ENCODE data around the gene MPC2. TPM values are rescaled to one million over a fixed set of nuclear protein-coding genes. Genes with fewer than 3 reads are reported as not detected.
"Not testable (repeated sequence)": the region's sequence is repeated elsewhere in the genome, so short reads cannot be mapped to it uniquely, and the experiment has no call there.

MPC2 gene
- total RNA-seq, 1 donor from 2014 or later: 49.6 TPM

GRCh38 chr1:167900907-167901306, 36.0 kb downstream of the MPC2 start:
- TF ChIP-seq, protein P1, sequence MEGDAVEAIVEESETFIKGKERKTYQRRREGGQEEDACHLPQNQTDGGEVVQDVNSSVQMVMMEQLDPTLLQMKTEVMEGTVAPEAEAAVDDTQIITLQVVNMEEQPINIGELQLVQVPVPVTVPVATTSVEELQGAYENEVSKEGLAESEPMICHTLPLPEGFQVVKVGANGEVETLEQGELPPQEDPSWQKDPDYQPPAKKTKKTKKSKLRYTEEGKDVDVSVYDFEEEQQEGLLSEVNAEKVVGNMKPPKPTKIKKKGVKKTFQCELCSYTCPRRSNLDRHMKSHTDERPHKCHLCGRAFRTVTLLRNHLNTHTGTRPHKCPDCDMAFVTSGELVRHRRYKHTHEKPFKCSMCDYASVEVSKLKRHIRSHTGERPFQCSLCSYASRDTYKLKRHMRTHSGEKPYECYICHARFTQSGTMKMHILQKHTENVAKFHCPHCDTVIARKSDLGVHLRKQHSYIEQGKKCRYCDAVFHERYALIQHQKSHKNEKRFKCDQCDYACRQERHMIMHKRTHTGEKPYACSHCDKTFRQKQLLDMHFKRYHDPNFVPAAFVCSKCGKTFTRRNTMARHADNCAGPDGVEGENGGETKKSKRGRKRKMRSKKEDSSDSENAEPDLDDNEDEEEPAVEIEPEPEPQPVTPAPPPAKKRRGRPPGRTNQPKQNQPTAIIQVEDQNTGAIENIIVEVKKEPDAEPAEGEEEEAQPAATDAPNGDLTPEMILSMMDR (IDR thresholded peaks at IDR 0.05): no peak
- no peaks in the 10 kb centered on the region for H3K27me3 ChIP-seq (ENCODE audit: low read depth)
- ATAC-seq: no peak
- DNase-seq: no peak
- H3K27ac ChIP-seq: no peak overlapping the region
- no peaks in the 10 kb centered on the region for H3K9me3 ChIP-seq
- no peak overlapping the region for H3K4me3 ChIP-seq
- H3K4me1 ChIP-seq: no peaks in the 10 kb centered on the region
- H3K36me3 ChIP-seq: no peaks in the 10 kb centered on the region
- intact Hi-C loops (cut with DNase I): no loop called here

GRCh38 chr1:167899253-167899681, 37.6 kb downstream of the MPC2 start:
- Histone ChIP-seq H3K9me3 (no peaks in the 10 kb centered on the region), H3K36me3 (no peaks in the 10 kb centered on the region), H3K27ac (no peak overlapping the region), H3K4me3 (no peak overlapping the region), H3K27me3 (ENCODE audit: low read depth) (no peaks in the 10 kb centered on the region), H3K4me1 (no peaks in the 10 kb centered on the region)
- TF ChIP-seq, protein P1 (IDR thresholded peaks at IDR 0.05): no peak
- DNase-seq (no peak), ATAC-seq (no peak)
- intact Hi-C loops (cut with DNase I): no loop called here

DNA sequence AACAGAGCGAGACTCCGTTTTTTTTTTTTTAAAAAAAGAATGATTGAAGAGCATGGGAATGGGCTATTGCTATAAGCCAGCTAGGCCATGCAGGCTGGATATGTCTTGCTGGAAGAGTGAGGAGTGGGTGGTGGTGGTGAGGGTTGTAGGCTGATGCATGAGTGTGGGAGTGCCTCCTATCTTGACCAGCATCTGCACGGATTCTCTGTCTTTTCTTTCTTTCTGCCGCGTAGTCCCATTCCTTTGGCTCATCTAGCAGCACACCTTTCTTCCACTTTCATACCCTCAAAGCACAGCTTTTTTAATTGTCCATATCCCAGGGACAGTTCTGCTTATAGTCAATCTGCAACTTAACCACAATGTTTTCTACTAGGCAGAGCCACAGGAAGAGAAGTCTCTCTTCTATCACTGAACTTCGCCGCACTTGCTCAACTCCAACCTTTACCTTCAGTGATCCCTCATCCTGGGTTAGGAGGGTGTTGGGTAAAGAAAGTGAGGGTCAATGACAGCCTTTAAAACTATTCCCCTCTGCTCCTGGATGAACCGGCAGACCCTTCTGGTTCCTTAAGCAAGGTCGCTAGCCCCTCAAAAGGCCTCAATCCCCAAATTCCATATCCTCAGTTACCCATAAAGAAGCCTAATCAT, 38.2 kb downstream of the MPC2 start:
- TF ChIP-seq, protein P1 (IDR thresholded peaks at IDR 0.05): no peak
- Histone ChIP-seq H3K4me3 (no peak overlapping the region), H3K9me3 (no peaks in the 10 kb centered on the region), H3K36me3 (no peaks in the 10 kb centered on the region), H3K4me1 (no peaks in the 10 kb centered on the region), H3K27ac (no peak overlapping the region), H3K27me3 (ENCODE audit: low read depth) (no peaks in the 10 kb centered on the region)
- no peak for ATAC-seq
- no peak for DNase-seq
- intact Hi-C loops (cut with DNase I): no loop called here

DNA sequence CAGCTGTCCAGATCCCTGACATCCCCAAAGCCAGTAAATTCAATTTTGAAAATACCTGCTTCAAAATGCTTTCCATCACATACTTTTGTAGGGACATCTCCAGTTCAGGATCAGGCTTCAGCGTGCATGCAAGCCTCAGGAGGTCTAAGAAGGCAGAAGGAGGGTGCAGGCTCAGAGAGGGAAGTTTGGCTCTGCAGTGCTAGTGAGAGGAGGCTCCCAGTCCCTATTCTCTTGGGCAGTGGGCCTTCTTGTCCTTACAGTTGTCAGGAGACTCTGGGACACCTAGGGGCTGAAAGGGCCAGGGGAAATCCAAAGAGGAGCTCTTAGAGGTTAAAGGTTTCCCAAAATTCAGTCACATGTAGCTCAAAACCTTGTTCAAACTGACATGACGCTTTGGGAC, 43.1 kb downstream of the MPC2 start:
- Histone ChIP-seq H3K4me3 (no peak overlapping the region), H3K36me3 (no peaks in the 10 kb centered on the region), H3K4me1 (no peaks in the 10 kb centered on the region), H3K27ac (no peak overlapping the region), H3K27me3 (ENCODE audit: low read depth) (no peaks in the 10 kb centered on the region), H3K9me3 (no peaks in the 10 kb centered on the region)
- TF ChIP-seq, protein P1 (IDR thresholded peaks at IDR 0.05): no peak
- ATAC-seq: no peak
- intact Hi-C loops (cut with DNase I): no loop called here
- DNase-seq: no peak

- H3K27ac ChIP-seq: no peak overlapping the region
- TF ChIP-seq, protein P1 (IDR thresholded peaks at IDR 0.05): no peak
- no peak for ATAC-seq
- intact Hi-C loops (cut with DNase I): no loop called here
- H3K9me3 ChIP-seq: no peaks in the 10 kb centered on the region
- H3K4me1 ChIP-seq: no peaks in the 10 kb centered on the region
- no peak for DNase-seq
- H3K4me3 ChIP-seq: no peak overlapping the region
- no peaks in the 10 kb centered on the region for H3K36me3 ChIP-seq
- no peaks in the 10 kb centered on the region for H3K27me3 ChIP-seq (ENCODE audit: low read depth)
Measured at GRCh38 chr1:167890400-167890799, 46.5 kb downstream of the MPC2 start.

DNA sequence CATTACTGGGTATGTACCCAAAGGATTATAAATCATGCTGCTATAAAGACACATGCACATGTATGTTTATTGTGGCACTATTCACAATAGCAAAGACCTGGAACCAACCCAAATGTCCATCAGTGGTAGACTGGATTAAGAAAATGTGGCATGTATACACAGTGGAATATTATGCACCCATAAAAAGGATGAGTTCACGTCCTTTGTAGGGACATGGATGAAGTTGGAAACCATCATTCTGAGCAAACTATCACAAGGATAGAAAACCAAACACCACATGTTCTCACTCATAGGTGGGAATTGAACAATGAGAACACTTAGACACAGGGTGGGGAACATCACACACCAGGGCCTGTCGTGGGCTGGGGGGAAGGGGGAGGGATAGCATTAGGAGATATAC, 49.7 kb downstream of the MPC2 start:
- H3K4me3 ChIP-seq; H3K36me3 ChIP-seq; H3K4me1 ChIP-seq; intact Hi-C loops (cut with DNase I); H3K27ac ChIP-seq; DNase-seq; ATAC-seq; H3K9me3 ChIP-seq; H3K27me3 ChIP-seq (ENCODE audit: low read depth): not testable (repeated sequence)

Data from lower lobe of right lung (tissue), 2 donors.